Measurements from ENCODE around the gene FUCA2.

GRCh38 chr6:143556529-143556928 is 45.0 kb upstream of the FUCA2 start:
- no peak for TF ChIP-seq CTCF (IDR thresholded peaks at IDR 0.05)
- no peak for TF ChIP-seq POLR2A (IDR thresholded peaks at IDR 0.05)
